ENCODE results near the gene ZNRF1. TPM values are rescaled to one million over a fixed set of nuclear protein-coding genes. Genes with fewer than 3 reads are reported as not detected.
"Not testable (repeated sequence)": the region's sequence is repeated elsewhere in the genome, so short reads cannot be mapped to it uniquely, and the experiment has no call there.

Gene ZNRF1
- total RNA-seq, 2 donors from 2014 or later: 44.9 to 46.1 TPM

GRCh38 chr16:75012380-75013081 lies 13.7 kb downstream of the ZNRF1 start:
- 89 to 96% methylated on average over 4 to 8 of the region's 8 CpGs for WGBS, 2 experiments (ENCODE audit: insufficient coverage in 1 of 2, insufficient read length in 1 of 2)
- TF ChIP-seq, protein P1, sequence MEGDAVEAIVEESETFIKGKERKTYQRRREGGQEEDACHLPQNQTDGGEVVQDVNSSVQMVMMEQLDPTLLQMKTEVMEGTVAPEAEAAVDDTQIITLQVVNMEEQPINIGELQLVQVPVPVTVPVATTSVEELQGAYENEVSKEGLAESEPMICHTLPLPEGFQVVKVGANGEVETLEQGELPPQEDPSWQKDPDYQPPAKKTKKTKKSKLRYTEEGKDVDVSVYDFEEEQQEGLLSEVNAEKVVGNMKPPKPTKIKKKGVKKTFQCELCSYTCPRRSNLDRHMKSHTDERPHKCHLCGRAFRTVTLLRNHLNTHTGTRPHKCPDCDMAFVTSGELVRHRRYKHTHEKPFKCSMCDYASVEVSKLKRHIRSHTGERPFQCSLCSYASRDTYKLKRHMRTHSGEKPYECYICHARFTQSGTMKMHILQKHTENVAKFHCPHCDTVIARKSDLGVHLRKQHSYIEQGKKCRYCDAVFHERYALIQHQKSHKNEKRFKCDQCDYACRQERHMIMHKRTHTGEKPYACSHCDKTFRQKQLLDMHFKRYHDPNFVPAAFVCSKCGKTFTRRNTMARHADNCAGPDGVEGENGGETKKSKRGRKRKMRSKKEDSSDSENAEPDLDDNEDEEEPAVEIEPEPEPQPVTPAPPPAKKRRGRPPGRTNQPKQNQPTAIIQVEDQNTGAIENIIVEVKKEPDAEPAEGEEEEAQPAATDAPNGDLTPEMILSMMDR (conservative IDR thresholded peaks at IDR 0.05): no peak
- Mint-ChIP-seq H3K36me3 (ENCODE audit: low read depth) (peaks cover 7% of the 10 kb centered on the region), H3K27ac (no peak overlapping the region), H3K4me1 (no peaks in the 10 kb centered on the region), H3K9me3 (no peaks in the 10 kb centered on the region), H3K4me3 (no peak overlapping the region), H3K27me3 (ENCODE audit: insufficient read depth) (no peaks in the 10 kb centered on the region)
- Histone ChIP-seq H3K36me3 (ENCODE audit: control insufficient read depth, insufficient read depth, low read length) (no peaks in the 10 kb centered on the region), H3K9ac (ENCODE audit: extremely low read depth, low read length, poor library complexity, severe bottlenecking) (no peak overlapping the region), H3K4me3 (ENCODE audit: low read length) (no peak overlapping the region), H3K27me3 (ENCODE audit: control insufficient read depth, insufficient read depth, low read length, poor library complexity, severe bottlenecking) (no peaks in the 10 kb centered on the region), H3K4me1 (ENCODE audit: control insufficient read depth, insufficient read depth, low read length) (no peaks in the 10 kb centered on the region), H3K9me3 (ENCODE audit: control insufficient read depth, low read length) (peaks cover 5% of the 10 kb centered on the region), H3K27ac (ENCODE audit: low read depth, low read length) (no peak overlapping the region)
- no peak for DNase-seq

GRCh38 chr16:75013123-75013522 lies 14.3 kb downstream of the ZNRF1 start:
- not testable (repeated sequence) for H3K9me3 ChIP-seq (ENCODE audit: control insufficient read depth, low read length); H3K9ac ChIP-seq (ENCODE audit: extremely low read depth, low read length, poor library complexity, severe bottlenecking); H3K27me3 ChIP-seq (ENCODE audit: control insufficient read depth, insufficient read depth, low read length, poor library complexity, severe bottlenecking); H3K27ac Mint-ChIP-seq; H3K9me3 Mint-ChIP-seq; H3K4me1 Mint-ChIP-seq; H3K36me3 ChIP-seq (ENCODE audit: control insufficient read depth, insufficient read depth, low read length); H3K4me3 ChIP-seq (ENCODE audit: low read length); H3K4me1 ChIP-seq (ENCODE audit: control insufficient read depth, insufficient read depth, low read length); H3K27ac ChIP-seq (ENCODE audit: low read depth, low read length); H3K4me3 Mint-ChIP-seq; H3K27me3 Mint-ChIP-seq (ENCODE audit: insufficient read depth); DNase-seq; H3K36me3 Mint-ChIP-seq (ENCODE audit: low read depth)
- WGBS, 2 experiments (ENCODE audit: insufficient coverage in 1 of 2, insufficient read length in 1 of 2): 90% methylated on average over 5 of the region's 6 CpGs; no CpG with 5 or more reads in 1 of the 2 experiments

DNA sequence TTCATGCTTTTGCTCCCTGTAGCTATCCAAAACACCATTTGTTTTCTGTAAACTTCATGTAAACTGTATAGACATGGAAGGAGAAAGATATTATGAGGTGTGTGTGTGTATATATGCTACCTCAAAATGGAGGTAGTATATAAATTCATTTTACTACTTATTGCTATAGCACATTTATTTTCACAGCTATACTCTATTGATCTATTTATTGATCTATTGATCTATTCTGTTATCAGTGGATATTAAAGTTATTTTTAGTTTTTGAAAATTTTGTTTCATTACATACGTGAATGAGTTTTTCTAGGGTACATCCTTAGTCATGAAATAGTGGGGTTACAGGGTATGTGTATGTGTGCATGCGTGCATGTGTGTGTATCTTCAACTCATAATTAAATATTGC lies 15.5 kb downstream of the ZNRF1 start:
- H3K4me1 Mint-ChIP-seq: peaks cover 2% of the 10 kb centered on the region
- WGBS, 2 experiments (ENCODE audit: insufficient coverage in 1 of 2, insufficient read length in 1 of 2): 89 to 100% methylated on average over 1 of the region's 2 CpGs
- no peak overlapping the region for H3K9ac ChIP-seq (ENCODE audit: extremely low read depth, low read length, poor library complexity, severe bottlenecking)
- H3K27ac ChIP-seq (ENCODE audit: low read depth, low read length): no peak overlapping the region
- H3K4me3 ChIP-seq (ENCODE audit: low read length): no peak overlapping the region
- H3K9me3 ChIP-seq (ENCODE audit: control insufficient read depth, low read length): peaks cover under 1% of the 10 kb centered on the region
- H3K9me3 Mint-ChIP-seq: peaks cover 3% of the 10 kb centered on the region
- no peak for DNase-seq
- no peak overlapping the region for H3K4me3 Mint-ChIP-seq
- H3K36me3 ChIP-seq (ENCODE audit: control insufficient read depth, insufficient read depth, low read length): peaks cover under 1% of the 10 kb centered on the region
- H3K36me3 Mint-ChIP-seq (ENCODE audit: low read depth): peaks cover 5% of the 10 kb centered on the region
- no peaks in the 10 kb centered on the region for H3K27me3 ChIP-seq (ENCODE audit: control insufficient read depth, insufficient read depth, low read length, poor library complexity, severe bottlenecking)
- H3K27ac Mint-ChIP-seq: no peak overlapping the region
- H3K27me3 Mint-ChIP-seq (ENCODE audit: insufficient read depth): no peaks in the 10 kb centered on the region
- no peaks in the 10 kb centered on the region for H3K4me1 ChIP-seq (ENCODE audit: control insufficient read depth, insufficient read depth, low read length)
- TF ChIP-seq, protein P1 (conservative IDR thresholded peaks at IDR 0.05): no peak

- not testable (repeated sequence) for DNase-seq; H3K9ac ChIP-seq (ENCODE audit: extremely low read depth, low read length, poor library complexity, severe bottlenecking); H3K4me1 Mint-ChIP-seq; H3K27me3 Mint-ChIP-seq (ENCODE audit: insufficient read depth); H3K27me3 ChIP-seq (ENCODE audit: control insufficient read depth, insufficient read depth, low read length, poor library complexity, severe bottlenecking); H3K4me3 Mint-ChIP-seq; H3K27ac Mint-ChIP-seq; H3K4me1 ChIP-seq (ENCODE audit: control insufficient read depth, insufficient read depth, low read length); H3K4me3 ChIP-seq (ENCODE audit: low read length); H3K27ac ChIP-seq (ENCODE audit: low read depth, low read length)
- peaks cover 23% of the 10 kb centered on the region for H3K9me3 Mint-ChIP-seq
- WGBS, 2 experiments (ENCODE audit: insufficient coverage in 1 of 2, insufficient read length in 1 of 2): 90 to 93% methylated on average over 7 to 12 of the region's 12 CpGs
- H3K36me3 Mint-ChIP-seq (ENCODE audit: low read depth): peaks cover 23% of the 10 kb centered on the region
- Histone ChIP-seq H3K9me3 (ENCODE audit: control insufficient read depth, low read length) (peaks cover 21% of the 10 kb centered on the region), H3K36me3 (ENCODE audit: control insufficient read depth, insufficient read depth, low read length) (peaks cover 12% of the 10 kb centered on the region)
These were observed 17.7 kb downstream of the ZNRF1 start for GRCh38 chr16:75016451-75017081.

All from endodermal cell (in vitro differentiated cells).